Endothelial cell of umbilical vein (primary cell): Measurements from ENCODE around the gene ABR. TPM values are rescaled to one million over a fixed set of nuclear protein-coding genes. Genes with fewer than 3 reads are reported as not detected.

Experiments
- BruUV-seq: library from RNA; stranded (reverse); fragments of 400-500 nt; replicated peaks from 2 replicates; lab custom pipeline; 2021; lab: Mats Ljungman, UMichigan
- CTCF ChIA-PET: fragments of 300-600, 350-600 bp; sonication (Branson Sonifier 250); formaldehyde crosslinking; loops from one replicate; lab custom pipeline; 2021; ENCODE audit warnings: antibody characterized with exemption, inconsistent platforms; lab: Charles Lee
- POLR2A ChIA-PET: fragments of 300-600, 350-600 bp; sonication (Branson Sonifier 250); formaldehyde crosslinking; loops from one replicate; lab custom pipeline; 2021; ENCODE audit warnings: antibody characterized with exemption, inconsistent platforms; lab: Charles Lee
- DNase-seq: peaks from one replicate; pipeline ENCODE4 v3.0.0-alpha.2; 2011; ENCODE audit warnings: low read depth, low spot score
- FAIRE-seq: peaks from 2 replicates; lab custom pipeline; 2011; peaks lifted over from hg19 to GRCh38; lab: Jason Lieb, UNC
- H2AFZ ChIP-seq: 2 replicates; pipeline ENCODE4 v1.6.0; 2012; ENCODE audit warnings: low read depth, low read length, control low read depth, inconsistent platforms
- H3K27ac ChIP-seq: 2 replicates; pipeline ENCODE4 v1.5.1; 2011; ENCODE audit warnings: low read depth, mild to moderate bottlenecking, control low read depth, low read length, moderate library complexity; ENCODE audit not compliant: insufficient read depth
- H3K27me3 ChIP-seq, 2 experiments: 2 replicates each; pipeline versions ENCODE4 v1.6.0 to v1.6.1; 2011; ENCODE audit warnings: low read length in 2 of 2, mixed read lengths in 1 of 2; ENCODE audit not compliant: control insufficient read depth in 2 of 2, insufficient read depth in 2 of 2
- H3K36me3 ChIP-seq, 2 experiments: 2 replicates in 1 of 2; 3 replicates in 1 of 2; pipeline ENCODE4 v1.5.1; 2011; ENCODE audit warnings: low read length in 2 of 2, mild to moderate bottlenecking in 1 of 2, moderate library complexity in 1 of 2; ENCODE audit not compliant: control insufficient read depth in 2 of 2, insufficient read depth in 2 of 2; ENCODE audit errors: extremely low read depth in 1 of 2
- H3K4me1 ChIP-seq: 3 replicates; pipeline ENCODE4 v1.5.1; 2011; ENCODE audit warnings: mild to moderate bottlenecking, low read length; ENCODE audit not compliant: control insufficient read depth, insufficient read depth; ENCODE audit errors: extremely low read depth
- H3K4me2 ChIP-seq: 2 replicates; pipeline ENCODE4 v1.6.1; 2011; ENCODE audit warnings: low read length, control low read depth, mixed read lengths; ENCODE audit not compliant: insufficient read depth
- H3K4me3 ChIP-seq, 3 experiments: fragments of 200-600 bp in 1 of 3; sonication (generic), shearing (Covaris generic) in 1 of 3; replicated peaks in 1 of 3; 2 replicates each; pipeline ENCODE4 v1.5.1; 2011 to 2016; ENCODE audit warnings: control low read depth in 3 of 3, low read length in 3 of 3, mild to moderate bottlenecking in 2 of 3, inconsistent platforms in 1 of 3, low read depth in 1 of 3, moderate library complexity in 1 of 3; ENCODE audit not compliant: insufficient read depth in 1 of 3
- H3K79me2 ChIP-seq: 2 replicates; pipeline ENCODE4 v1.6.0; 2012; ENCODE audit warnings: low read length, inconsistent platforms; ENCODE audit not compliant: control insufficient read depth, insufficient read depth
- H3K9ac ChIP-seq: replicated peaks from 2 replicates; pipeline ENCODE3; 2011; ENCODE audit warnings: low read length, control low read depth; ENCODE audit not compliant: insufficient read depth; ENCODE audit errors: extremely low read depth
- H3K9me1 ChIP-seq: replicated peaks from 3 replicates; pipeline ENCODE4 v1.6.0; 2011; ENCODE audit warnings: mild to moderate bottlenecking, low read length; ENCODE audit not compliant: control insufficient read depth, insufficient read depth; ENCODE audit errors: extremely low read depth
- H3K9me3 ChIP-seq: replicated peaks from 2 replicates; pipeline ENCODE4 v1.5.1; 2012; ENCODE audit warnings: low read length, inconsistent platforms; ENCODE audit not compliant: control insufficient read depth, insufficient read depth
- H4K20me1 ChIP-seq: replicated peaks from 2 replicates; pipeline ENCODE3; 2011; ENCODE audit warnings: mild to moderate bottlenecking, low read length; ENCODE audit not compliant: control insufficient read depth, insufficient read depth; ENCODE audit errors: extremely low read depth
- CTCF ChIP-seq, 2 donors: IDR thresholded peaks; 1 replicate in 1 of 2; 2 replicates in 1 of 2; pipeline ENCODE4 v1.5.1; 2011; ENCODE audit warnings: low read length in 2 of 2, mild to moderate bottlenecking in 2 of 2, moderate library complexity in 2 of 2, control low read depth in 1 of 2, inconsistent platforms in 1 of 2, low read depth in 1 of 2; ENCODE audit not compliant: insufficient read depth in 1 of 2; ENCODE audit errors: extremely low read depth in 1 of 2
- EZH2 ChIP-seq: IDR thresholded peaks from 2 replicates; pipeline ENCODE4 v1.6.1; 2012; ENCODE audit warnings: borderline replicate concordance, low read depth, mild to moderate bottlenecking, moderate library complexity, low read length, inconsistent platforms; ENCODE audit not compliant: severe bottlenecking
- FOS ChIP-seq: IDR thresholded peaks from 2 replicates; pipeline ENCODE4 v1.6.1; 2011; ENCODE audit warnings: mild to moderate bottlenecking, low read length, moderate library complexity, borderline replicate concordance; ENCODE audit not compliant: insufficient read depth
- GATA2 ChIP-seq: IDR thresholded peaks from 2 replicates; pipeline ENCODE4 v1.7.0; 2011; ENCODE audit warnings: low read depth, mild to moderate bottlenecking, moderate library complexity, mixed read lengths, low read length; ENCODE audit not compliant: insufficient read length, insufficient read depth
- JUN ChIP-seq: IDR thresholded peaks from 2 replicates; pipeline ENCODE4 v1.6.1; 2011; ENCODE audit warnings: borderline replicate concordance, low read depth; ENCODE audit not compliant: insufficient read length, insufficient read depth
- MYC ChIP-seq: IDR thresholded peaks from one replicate; pipeline ENCODE4 v1.6.1; 2011; ENCODE audit warnings: mild to moderate bottlenecking, low read depth, low read length
- POLR2AphosphoS5 ChIP-seq: IDR thresholded peaks from 2 replicates; pipeline ENCODE4 v1.6.1; 2012; ENCODE audit warnings: low read depth, mild to moderate bottlenecking, control low read depth, low read length, moderate library complexity; ENCODE audit not compliant: insufficient read depth
- dilution Hi-C: fragments of 300-500 bp; cut with MboI; formaldehyde crosslinking; loops from one replicate; pipeline ENCODE4 v1.15.0; 2019; ENCODE audit warnings: low sequenced_read_pairs; ENCODE audit not compliant: extremely low pct_ligation_motif_present
- intact Hi-C: fragments of 100-400 bp; cut with micrococcal nuclease; formaldehyde crosslinking; loops from one replicate; pipeline ENCODE4 v1.10.0; 2022
- polyA plus RNA-seq, 4 experiments: library from polyadenylated mRNA; depleted of rRNA in 3 of 4; stranded (reverse) in 3 of 4; unstranded in 1 of 4; fragments of >200 nt; gene quantifications; 2 replicates each; pipeline versions ENCODE4 v1.2.1 to v1.2.3, GENCODE V29; 2011 to 2012; ENCODE audit warnings: missing spikeins in 1 of 4
- total RNA-seq: library from RNA; stranded (reverse); gene quantifications from 2 replicates; pipeline ENCODE4 v1.2.3, GENCODE V29; 2021

The ABR gene
- total and polyA plus RNA-seq, 2 donors (not counting 3 experiments of a cell fraction or from before 2014, with no cell fraction given) = 83.5 to 96.8 TPM

GRCh38 chr17:1007310-1008007, 172.3 kb downstream of the ABR start:
- H3K9me1 ChIP-seq = no peaks in the 10 kb centered on the region
- no peak overlapping the region for H2AFZ ChIP-seq
- no peak overlapping the region for H3K4me2 ChIP-seq
- no peak for FAIRE-seq
- CTCF ChIA-PET = interaction anchor here (0.8 to 10.2 kb wide), 6 partner anchors 9 to 51 kb away, joined by 3 to 265 read pairs (median 4); partner anchors contain the start of gene TIMM22
- no peak overlapping the region for H3K27ac ChIP-seq
- no peaks in the 10 kb centered on the region for H3K9me3 ChIP-seq
- H3K36me3 ChIP-seq = peaks cover 4 to 27% of the 10 kb centered on the region in 2 experiments
- dilution Hi-C loops = no loop called here
- no peak for TF ChIP-seq FOS
- no peak for TF ChIP-seq JUN
- no peak for TF ChIP-seq POLR2AphosphoS5
- no peak for TF ChIP-seq GATA2
- TF ChIP-seq MYC = no peak
- TF ChIP-seq EZH2 = no peak
- no peak for TF ChIP-seq CTCF (IDR thresholded peaks at IDR 0.05; ENCODE audit: extremely low read depth in 1 of 2, insufficient read depth in 1 of 2, low read depth in 1 of 2, low read length in 2 of 2)
- no peak for DNase-seq
- H3K9ac ChIP-seq = no peak overlapping the region
- no TSS peak for BruUV-seq
- no peaks in the 10 kb centered on the region for H4K20me1 ChIP-seq
- H3K4me3 ChIP-seq = no peak overlapping the region
- no peaks in the 10 kb centered on the region for H3K79me2 ChIP-seq
- H3K4me1 ChIP-seq = peaks cover 42% of the 10 kb centered on the region
- intact Hi-C loops = no loop called here
- H3K27me3 ChIP-seq = no peaks in the 10 kb centered on the region
- POLR2A ChIA-PET = no interaction called here
